Suprapubic skin (tissue), 3 donors: ENCODE data around the gene KLHL33.

ENCODE experiments used
- POLR2A ChIP-seq, 2 donors: fragments of 450-650 bp; IDR thresholded peaks; one replicate each; pipeline ENCODE4 v1.6.1; 2017; ENCODE audit warnings: antibody characterized with exemption in 2 of 2, mild to moderate bottlenecking in 2 of 2, moderate library complexity in 2 of 2
- TF ChIP-seq, protein P1 (sequence below), 2 donors: fragments of 200-600 bp in 1 of 2; fragments of 450-650 bp in 1 of 2; sonication (generic) in 1 of 2; IDR thresholded peaks; one replicate each; pipeline ENCODE4 v1.5.1; 2016 to 2019; ENCODE audit warnings: antibody characterized with exemption in 2 of 2, mild to moderate bottlenecking in 1 of 2, moderate library complexity in 1 of 2

GRCh38 chr14:20400965-20401593 lies 34.9 kb downstream of the KLHL33 start:
- TF ChIP-seq, protein P1, sequence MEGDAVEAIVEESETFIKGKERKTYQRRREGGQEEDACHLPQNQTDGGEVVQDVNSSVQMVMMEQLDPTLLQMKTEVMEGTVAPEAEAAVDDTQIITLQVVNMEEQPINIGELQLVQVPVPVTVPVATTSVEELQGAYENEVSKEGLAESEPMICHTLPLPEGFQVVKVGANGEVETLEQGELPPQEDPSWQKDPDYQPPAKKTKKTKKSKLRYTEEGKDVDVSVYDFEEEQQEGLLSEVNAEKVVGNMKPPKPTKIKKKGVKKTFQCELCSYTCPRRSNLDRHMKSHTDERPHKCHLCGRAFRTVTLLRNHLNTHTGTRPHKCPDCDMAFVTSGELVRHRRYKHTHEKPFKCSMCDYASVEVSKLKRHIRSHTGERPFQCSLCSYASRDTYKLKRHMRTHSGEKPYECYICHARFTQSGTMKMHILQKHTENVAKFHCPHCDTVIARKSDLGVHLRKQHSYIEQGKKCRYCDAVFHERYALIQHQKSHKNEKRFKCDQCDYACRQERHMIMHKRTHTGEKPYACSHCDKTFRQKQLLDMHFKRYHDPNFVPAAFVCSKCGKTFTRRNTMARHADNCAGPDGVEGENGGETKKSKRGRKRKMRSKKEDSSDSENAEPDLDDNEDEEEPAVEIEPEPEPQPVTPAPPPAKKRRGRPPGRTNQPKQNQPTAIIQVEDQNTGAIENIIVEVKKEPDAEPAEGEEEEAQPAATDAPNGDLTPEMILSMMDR (IDR thresholded peaks at IDR 0.05) = no peak
- TF ChIP-seq POLR2A (IDR thresholded peaks at IDR 0.05) = no peak
